ENCODE results near the gene CIRBP. TPM values are rescaled to one million over a fixed set of nuclear protein-coding genes. Genes with fewer than 3 reads are reported as not detected.

The CIRBP gene
- total and polyA plus RNA-seq, 2 of the 13 experiments (the other 11 are each of a cell fraction or from before 2014, with no cell fraction given) = 133 to 140 TPM

GRCh38 chr19:1248139-1248785 lies 20.9 kb upstream of the CIRBP start, which contains the start of gene MIDN (continued):
- TF ChIP-seq PATZ1 (CRISPR knock-in tag; IDR thresholded peaks at IDR 0.05) = peak; percentile 92
- no peak for TF ChIP-seq MAFG (CRISPR knock-in tag; IDR thresholded peaks at IDR 0.05)
- no peak; the same call in 1 of the 2 replicates for TF ChIP-seq CENPBD1 (CRISPR knock-in tag; IDR thresholded peaks at IDR 0.05; ENCODE audit: borderline replicate concordance, low read depth)
- TF ChIP-seq ZNF274 (CRISPR knock-in tag; IDR thresholded peaks at IDR 0.05) = peak; percentile 38; the same call in 1 of the 2 replicates
- TF ChIP-seq ZNF138 (CRISPR knock-in tag; IDR thresholded peaks at IDR 0.05; ENCODE audit: low read depth) = no peak
- TF ChIP-seq U2AF1 (optimal IDR thresholded peaks at IDR 0.05; ENCODE audit: low read depth, low read length) = no peak
- peak; percentile 95 for TF ChIP-seq SRSF1 (optimal IDR thresholded peaks at IDR 0.05; ENCODE audit: low read depth, low read length)
- TF ChIP-seq MEIS1 (CRISPR knock-in tag; IDR thresholded peaks at IDR 0.05; ENCODE audit: borderline replicate concordance) = no peak
- TF ChIP-seq SMAD9 (CRISPR knock-in tag; IDR thresholded peaks at IDR 0.05) = no peak
- no peak for TF ChIP-seq MTERF4 (CRISPR knock-in tag; IDR thresholded peaks at IDR 0.05)
- no peak for TF ChIP-seq SRF (IDR thresholded peaks at IDR 0.05; ENCODE audit: low read depth, low read length)
- TF ChIP-seq HES4 (CRISPR knock-in tag; IDR thresholded peaks at IDR 0.05; ENCODE audit: borderline replicate concordance) = no peak; the same call in 1 of the 2 replicates
- peak; percentile 48; the same call in 1 of the 2 replicates for TF ChIP-seq ZNF317 (CRISPR knock-in tag; IDR thresholded peaks at IDR 0.05)
- peak; percentile 45; the same call in 1 of the 2 replicates for TF ChIP-seq ZNF639 (CRISPR knock-in tag; conservative IDR thresholded peaks at IDR 0.05)
- TF ChIP-seq ZNF24 (IDR thresholded peaks at IDR 0.05) = no peak
- no peak for TF ChIP-seq PREB (CRISPR knock-in tag; IDR thresholded peaks at IDR 0.05)
- TF ChIP-seq ZNF768 (CRISPR knock-in tag; IDR thresholded peaks at IDR 0.05) = 0 out of 2 replicates have a peak, but pooled peaks have one; percentile 24
- TF ChIP-seq RFX5 (IDR thresholded peaks at IDR 0.05; ENCODE audit: low read depth, low read length) = no peak
- TF ChIP-seq IKZF4 (CRISPR knock-in tag; IDR thresholded peaks at IDR 0.05; ENCODE audit: borderline replicate concordance, low read depth, not compliant biosample characterization) = no peak
- peak; percentile 81; the same call in 1 of the 2 replicates for TF ChIP-seq ZSCAN21 (CRISPR knock-in tag; IDR thresholded peaks at IDR 0.05; ENCODE audit: borderline replicate concordance)
- TF ChIP-seq GLMP (CRISPR knock-in tag; IDR thresholded peaks at IDR 0.05; ENCODE audit: borderline replicate concordance) = no peak
- TF ChIP-seq SYNCRIP (IDR thresholded peaks at IDR 0.05; ENCODE audit: insufficient read depth, low read depth, low read length) = no peak
- no peak for TF ChIP-seq ZBTB20 (CRISPR knock-in tag; IDR thresholded peaks at IDR 0.05; ENCODE audit: borderline replicate concordance, low read depth)

All from HepG2 (cell line).